ENCODE data around the gene TAF7.

GRCh38 chr5:141322261-141322660 lies 1.7 kb upstream of the TAF7 start:
- TF ChIP-seq CTCF (IDR thresholded peaks at IDR 0.05) = no peak
- TF ChIP-seq EP300 (IDR thresholded peaks at IDR 0.05) = no peak
